ENCODE results near the gene TPRN. TPM values are rescaled to one million over a fixed set of nuclear protein-coding genes. Genes with fewer than 3 reads are reported as not detected.

Gene TPRN
- total and polyA plus RNA-seq, 9 of the 15 experiments (the other 6 are each of a cell fraction or from before 2014, with no cell fraction given): 0.31 to 31.9 (median 4.4) TPM

DNA sequence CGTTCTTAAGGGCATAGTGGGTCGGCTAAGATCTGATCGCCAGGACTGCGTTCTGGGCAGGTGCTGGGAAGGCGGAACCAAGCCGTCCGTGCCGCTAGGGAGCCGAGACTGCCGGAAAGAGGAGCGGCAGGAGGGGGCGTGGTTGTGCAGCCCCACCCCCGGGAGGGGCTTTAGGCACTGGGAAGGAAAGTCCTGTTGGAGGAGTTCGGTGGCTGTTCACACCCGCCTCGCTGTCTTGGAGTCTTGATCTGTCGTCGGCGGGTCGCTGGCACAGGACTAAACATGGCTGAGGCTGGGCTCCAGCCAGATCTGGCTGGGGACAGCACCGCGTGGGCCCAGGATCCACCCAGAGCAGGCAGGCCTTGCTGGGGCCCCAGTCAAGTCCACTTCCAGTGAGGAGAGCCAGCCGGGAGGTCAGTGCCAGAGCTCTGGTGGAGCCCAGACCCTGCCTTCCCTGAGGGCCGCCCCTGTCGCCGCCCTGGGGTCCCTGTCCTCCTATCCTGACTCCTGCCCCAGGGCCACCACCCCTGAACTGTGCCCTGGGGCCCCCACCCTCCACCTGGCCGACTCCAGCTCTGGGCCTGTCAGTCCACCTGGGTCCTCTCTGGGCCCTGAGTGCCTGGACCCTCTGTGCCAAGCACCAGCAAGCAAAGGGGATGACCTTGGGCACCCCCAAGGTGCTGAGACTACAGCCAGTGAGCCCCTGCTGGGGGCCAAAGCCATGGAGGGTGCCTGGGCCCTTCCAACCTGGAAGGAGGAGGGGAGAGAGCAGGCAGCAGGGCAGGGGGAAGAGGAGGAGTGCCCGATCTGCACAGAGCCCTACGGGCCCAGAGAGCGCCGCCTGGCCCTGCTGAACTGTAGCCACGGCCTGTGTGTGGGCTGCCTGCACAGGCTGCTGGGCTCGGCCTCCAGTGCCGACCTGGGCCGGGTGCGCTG is 17.0 kb upstream of the TPRN start (continued):
- TF ChIP-seq, protein P1, sequence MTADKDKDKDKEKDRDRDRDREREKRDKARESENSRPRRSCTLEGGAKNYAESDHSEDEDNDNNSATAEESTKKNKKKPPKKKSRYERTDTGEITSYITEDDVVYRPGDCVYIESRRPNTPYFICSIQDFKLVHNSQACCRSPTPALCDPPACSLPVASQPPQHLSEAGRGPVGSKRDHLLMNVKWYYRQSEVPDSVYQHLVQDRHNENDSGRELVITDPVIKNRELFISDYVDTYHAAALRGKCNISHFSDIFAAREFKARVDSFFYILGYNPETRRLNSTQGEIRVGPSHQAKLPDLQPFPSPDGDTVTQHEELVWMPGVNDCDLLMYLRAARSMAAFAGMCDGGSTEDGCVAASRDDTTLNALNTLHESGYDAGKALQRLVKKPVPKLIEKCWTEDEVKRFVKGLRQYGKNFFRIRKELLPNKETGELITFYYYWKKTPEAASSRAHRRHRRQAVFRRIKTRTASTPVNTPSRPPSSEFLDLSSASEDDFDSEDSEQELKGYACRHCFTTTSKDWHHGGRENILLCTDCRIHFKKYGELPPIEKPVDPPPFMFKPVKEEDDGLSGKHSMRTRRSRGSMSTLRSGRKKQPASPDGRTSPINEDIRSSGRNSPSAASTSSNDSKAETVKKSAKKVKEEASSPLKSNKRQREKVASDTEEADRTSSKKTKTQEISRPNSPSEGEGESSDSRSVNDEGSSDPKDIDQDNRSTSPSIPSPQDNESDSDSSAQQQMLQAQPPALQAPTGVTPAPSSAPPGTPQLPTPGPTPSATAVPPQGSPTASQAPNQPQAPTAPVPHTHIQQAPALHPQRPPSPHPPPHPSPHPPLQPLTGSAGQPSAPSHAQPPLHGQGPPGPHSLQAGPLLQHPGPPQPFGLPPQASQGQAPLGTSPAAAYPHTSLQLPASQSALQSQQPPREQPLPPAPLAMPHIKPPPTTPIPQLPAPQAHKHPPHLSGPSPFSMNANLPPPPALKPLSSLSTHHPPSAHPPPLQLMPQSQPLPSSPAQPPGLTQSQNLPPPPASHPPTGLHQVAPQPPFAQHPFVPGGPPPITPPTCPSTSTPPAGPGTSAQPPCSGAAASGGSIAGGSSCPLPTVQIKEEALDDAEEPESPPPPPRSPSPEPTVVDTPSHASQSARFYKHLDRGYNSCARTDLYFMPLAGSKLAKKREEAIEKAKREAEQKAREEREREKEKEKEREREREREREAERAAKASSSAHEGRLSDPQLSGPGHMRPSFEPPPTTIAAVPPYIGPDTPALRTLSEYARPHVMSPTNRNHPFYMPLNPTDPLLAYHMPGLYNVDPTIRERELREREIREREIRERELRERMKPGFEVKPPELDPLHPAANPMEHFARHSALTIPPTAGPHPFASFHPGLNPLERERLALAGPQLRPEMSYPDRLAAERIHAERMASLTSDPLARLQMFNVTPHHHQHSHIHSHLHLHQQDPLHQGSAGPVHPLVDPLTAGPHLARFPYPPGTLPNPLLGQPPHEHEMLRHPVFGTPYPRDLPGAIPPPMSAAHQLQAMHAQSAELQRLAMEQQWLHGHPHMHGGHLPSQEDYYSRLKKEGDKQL (CRISPR knock-in tag; IDR thresholded peaks at IDR 0.05; ENCODE audit: borderline replicate concordance): no peak
- TF ChIP-seq, protein P2, sequence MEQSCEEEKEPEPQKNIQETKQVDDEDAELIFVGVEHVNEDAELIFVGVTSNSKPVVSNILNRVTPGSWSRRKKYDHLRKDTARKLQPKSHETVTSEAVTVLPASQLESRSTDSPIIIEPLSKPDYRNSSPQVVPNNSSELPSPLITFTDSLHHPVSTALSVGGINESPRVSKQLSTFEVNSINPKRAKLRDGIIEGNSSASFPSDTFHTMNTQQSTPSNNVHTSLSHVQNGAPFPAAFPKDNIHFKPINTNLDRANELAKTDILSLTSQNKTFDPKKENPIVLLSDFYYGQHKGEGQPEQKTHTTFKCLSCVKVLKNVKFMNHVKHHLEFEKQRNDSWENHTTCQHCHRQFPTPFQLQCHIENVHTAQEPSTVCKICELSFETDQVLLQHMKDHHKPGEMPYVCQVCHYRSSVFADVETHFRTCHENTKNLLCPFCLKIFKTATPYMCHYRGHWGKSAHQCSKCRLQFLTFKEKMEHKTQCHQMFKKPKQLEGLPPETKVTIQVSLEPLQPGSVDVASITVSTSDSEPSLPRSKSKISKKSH (CRISPR knock-in tag; IDR thresholded peaks at IDR 0.05): no peak
- TF ChIP-seq GATA2 (CRISPR knock-in tag; IDR thresholded peaks at IDR 0.05) (no peak), ZNF589 (CRISPR knock-in tag; IDR thresholded peaks at IDR 0.05; ENCODE audit: low read depth) (no peak), SMAD1 (IDR thresholded peaks at IDR 0.05; ENCODE audit: low read depth, low read length, partially characterized antibody) (no peak), JUN (IDR thresholded peaks at IDR 0.05; ENCODE audit: borderline replicate concordance, low read depth, low read length) (no peak), JUN (CRISPR knock-in tag; IDR thresholded peaks at IDR 0.05; ENCODE audit: borderline replicate concordance) (no peak), BRD9 (IDR thresholded peaks at IDR 0.05; ENCODE audit: low read depth, partially characterized antibody) (no peak), XRCC5 (IDR thresholded peaks at IDR 0.05; ENCODE audit: low read depth, low read length) (no peak), KDM1A (IDR thresholded peaks at IDR 0.05) (no peak), STAT5B (CRISPR knock-in tag; IDR thresholded peaks at IDR 0.05) (no peak), BACH1 (tag; IDR thresholded peaks at IDR 0.05) (no peak)
- TF ChIP-seq, protein P3, sequence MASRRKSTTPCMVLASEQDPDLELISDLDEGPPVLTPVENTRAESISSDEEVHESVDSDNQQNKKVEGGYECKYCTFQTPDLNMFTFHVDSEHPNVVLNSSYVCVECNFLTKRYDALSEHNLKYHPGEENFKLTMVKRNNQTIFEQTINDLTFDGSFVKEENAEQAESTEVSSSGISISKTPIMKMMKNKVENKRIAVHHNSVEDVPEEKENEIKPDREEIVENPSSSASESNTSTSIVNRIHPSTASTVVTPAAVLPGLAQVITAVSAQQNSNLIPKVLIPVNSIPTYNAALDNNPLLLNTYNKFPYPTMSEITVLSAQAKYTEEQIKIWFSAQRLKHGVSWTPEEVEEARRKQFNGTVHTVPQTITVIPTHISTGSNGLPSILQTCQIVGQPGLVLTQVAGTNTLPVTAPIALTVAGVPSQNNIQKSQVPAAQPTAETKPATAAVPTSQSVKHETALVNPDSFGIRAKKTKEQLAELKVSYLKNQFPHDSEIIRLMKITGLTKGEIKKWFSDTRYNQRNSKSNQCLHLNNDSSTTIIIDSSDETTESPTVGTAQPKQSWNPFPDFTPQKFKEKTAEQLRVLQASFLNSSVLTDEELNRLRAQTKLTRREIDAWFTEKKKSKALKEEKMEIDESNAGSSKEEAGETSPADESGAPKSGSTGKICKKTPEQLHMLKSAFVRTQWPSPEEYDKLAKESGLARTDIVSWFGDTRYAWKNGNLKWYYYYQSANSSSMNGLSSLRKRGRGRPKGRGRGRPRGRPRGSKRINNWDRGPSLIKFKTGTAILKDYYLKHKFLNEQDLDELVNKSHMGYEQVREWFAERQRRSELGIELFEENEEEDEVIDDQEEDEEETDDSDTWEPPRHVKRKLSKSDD (conservative IDR thresholded peaks at IDR 0.05; ENCODE audit: low read length): no peak
- TF ChIP-seq, protein P4, sequence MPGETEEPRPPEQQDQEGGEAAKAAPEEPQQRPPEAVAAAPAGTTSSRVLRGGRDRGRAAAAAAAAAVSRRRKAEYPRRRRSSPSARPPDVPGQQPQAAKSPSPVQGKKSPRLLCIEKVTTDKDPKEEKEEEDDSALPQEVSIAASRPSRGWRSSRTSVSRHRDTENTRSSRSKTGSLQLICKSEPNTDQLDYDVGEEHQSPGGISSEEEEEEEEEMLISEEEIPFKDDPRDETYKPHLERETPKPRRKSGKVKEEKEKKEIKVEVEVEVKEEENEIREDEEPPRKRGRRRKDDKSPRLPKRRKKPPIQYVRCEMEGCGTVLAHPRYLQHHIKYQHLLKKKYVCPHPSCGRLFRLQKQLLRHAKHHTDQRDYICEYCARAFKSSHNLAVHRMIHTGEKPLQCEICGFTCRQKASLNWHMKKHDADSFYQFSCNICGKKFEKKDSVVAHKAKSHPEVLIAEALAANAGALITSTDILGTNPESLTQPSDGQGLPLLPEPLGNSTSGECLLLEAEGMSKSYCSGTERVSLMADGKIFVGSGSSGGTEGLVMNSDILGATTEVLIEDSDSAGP (CRISPR knock-in tag; IDR thresholded peaks at IDR 0.05): no peak
